ENCODE data around the gene VAPA.

- no peak for TF ChIP-seq POLR2AphosphoS5 (IDR thresholded peaks at IDR 0.05; ENCODE audit: low read depth)
- TF ChIP-seq CTCF (IDR thresholded peaks at IDR 0.05; ENCODE audit: insufficient read depth, low read length), result no peak
- no peak for TF ChIP-seq GABPA (IDR thresholded peaks at IDR 0.05; ENCODE audit: low read depth)
Observed at GRCh38 chr18:9866627-9867026, 47.2 kb upstream of the VAPA start.
